Upper lobe of left lung (tissue), 6 donors: Measurements from ENCODE around the gene ZDHHC9. TPM values are rescaled to one million over a fixed set of nuclear protein-coding genes. Genes with fewer than 3 reads are reported as not detected.

ENCODE experiments used
- ATAC-seq, 2 donors: fragments of 200-7000 bp; cut with Tn5 transposase; one replicate each; pipeline ENCODE4 v1.9.1; 2022; ENCODE audit warnings: mild to moderate bottlenecking in 2 of 2, moderate library complexity in 2 of 2; ENCODE audit not compliant: low FRiP score in 2 of 2
- DNase-seq, 2 donors: peaks; one replicate each; pipeline ENCODE4 v3.0.0-alpha.2; 2019 to 2020
- H3K27ac ChIP-seq, 4 donors: fragments of 200-600 bp; sonication (generic); one replicate each; pipeline ENCODE4 v1.5.1; 2016 to 2019
- H3K27me3 ChIP-seq, 4 donors: fragments of 200-600 bp; sonication (generic); one replicate each; pipeline ENCODE4 v1.5.1; 2017 to 2019
- H3K36me3 ChIP-seq, 4 donors: fragments of 200-600 bp; sonication (generic); one replicate each; pipeline ENCODE4 v1.5.1; 2016 to 2019
- H3K4me1 ChIP-seq, 4 donors: fragments of 200-600 bp; sonication (generic); one replicate each; pipeline ENCODE4 v1.5.1; 2018 to 2019
- H3K4me3 ChIP-seq, 4 donors: fragments of 200-600 bp; sonication (generic); one replicate each; pipeline ENCODE4 v1.5.1; 2017 to 2019; ENCODE audit warnings: mild to moderate bottlenecking in 2 of 4, moderate library complexity in 1 of 4
- H3K9me3 ChIP-seq, 4 donors: fragments of 200-600 bp; sonication (generic); one replicate each; pipeline ENCODE4 v1.5.1; 2018 to 2019
- EP300 ChIP-seq, 4 donors: sonication (generic); formaldehyde crosslinking; IDR thresholded peaks; one replicate each; pipeline ENCODE4 v1.5.1; 2017; ENCODE audit warnings: antibody characterized with exemption in 4 of 4, control low read depth in 2 of 4
- POLR2A ChIP-seq, 4 donors: fragments of 450-650 bp; IDR thresholded peaks; one replicate each; pipeline ENCODE4 v1.5.1; 2016 to 2017; ENCODE audit warnings: antibody characterized with exemption in 4 of 4, mild to moderate bottlenecking in 2 of 4
- POLR2AphosphoS5 ChIP-seq, 2 donors: sonication (generic); formaldehyde crosslinking; IDR thresholded peaks; one replicate each; pipeline ENCODE4 v1.5.1; 2017; ENCODE audit warnings: antibody characterized with exemption in 2 of 2
- WGBS, 2 donors: methylation state at CpG; one replicate each; pipeline ENCODE4 v1.1.5; 2017 to 2018; 5-methylcytosine and 5-hydroxymethylcytosine counted together
- total RNA-seq, 6 donors: library from RNA; depleted of rRNA in 4 of 6; stranded (reverse); fragments of >200 nt in 4 of 6; gene quantifications; one replicate each; pipeline versions ENCODE4 v1.1.0 to v1.2.1, GENCODE V29; 2016 to 2021
- TF ChIP-seq, protein P1 (sequence below), 6 experiments: fragments of 450-650 bp in 4 of 6; fragments of 200-600 bp in 2 of 6; sonication (generic) in 2 of 6; IDR thresholded peaks; one replicate each; pipeline ENCODE4 v1.5.1; 2016 to 2019; ENCODE audit warnings: antibody characterized with exemption in 6 of 6
- donor health status: DM: no; HTN: no; CAD: no; lungs with moderate emphysema.
- donor health status: DM: no; HTN: yes; CAD: no; lungs with severe emphysema.

ZDHHC9 gene
- total RNA-seq, 6 donors from 2014 or later, result 16.8 to 67.8 (median 41.7) TPM

DNA sequence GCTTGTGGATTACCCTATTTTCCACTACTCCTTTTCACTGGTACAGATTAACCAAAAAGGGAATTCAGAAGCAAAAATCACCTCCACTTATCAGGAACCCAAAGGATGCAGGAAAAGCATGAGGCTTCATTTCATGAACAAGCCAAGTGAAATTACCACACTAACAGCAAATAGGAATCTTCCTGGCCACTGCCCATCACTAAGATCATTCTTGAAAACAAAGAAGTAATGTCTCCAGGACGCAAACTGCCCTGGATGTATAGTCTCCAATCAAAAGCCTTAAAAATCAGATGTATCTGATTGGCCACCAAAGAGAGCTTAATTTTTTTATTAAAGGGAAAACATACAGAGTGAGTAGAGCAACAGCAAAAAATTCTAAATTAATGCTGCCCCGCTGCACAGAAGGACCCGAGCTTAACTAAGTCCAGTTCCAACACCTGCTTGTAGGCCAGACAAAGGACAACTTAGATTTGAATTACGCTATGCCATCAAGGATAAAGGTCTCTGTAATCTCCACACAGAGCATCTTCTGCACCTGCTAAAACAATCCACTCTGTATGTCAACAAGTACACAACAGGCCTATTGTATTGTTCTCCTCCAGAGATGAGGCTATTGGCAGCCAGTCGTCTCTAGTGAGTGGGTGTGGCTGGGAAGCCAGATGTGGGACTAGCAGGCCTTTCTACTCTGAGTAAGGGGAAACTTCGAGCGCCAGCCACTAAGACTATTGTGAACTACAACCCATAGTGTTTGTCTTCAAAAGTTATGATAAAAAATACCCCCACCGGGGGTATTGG, 12.4 kb downstream of the ZDHHC9 start:
- peaks cover 0 to 8% (median 2%) of the 10 kb centered on the region in 4 donors for H3K36me3 ChIP-seq
- no peak overlapping the region for H3K4me3 ChIP-seq
- H3K27me3 ChIP-seq, result no peaks in the 10 kb centered on the region
- TF ChIP-seq EP300 (IDR thresholded peaks at IDR 0.05), result no peak
- no peak for TF ChIP-seq POLR2AphosphoS5 (IDR thresholded peaks at IDR 0.05)
- TF ChIP-seq, protein P1, sequence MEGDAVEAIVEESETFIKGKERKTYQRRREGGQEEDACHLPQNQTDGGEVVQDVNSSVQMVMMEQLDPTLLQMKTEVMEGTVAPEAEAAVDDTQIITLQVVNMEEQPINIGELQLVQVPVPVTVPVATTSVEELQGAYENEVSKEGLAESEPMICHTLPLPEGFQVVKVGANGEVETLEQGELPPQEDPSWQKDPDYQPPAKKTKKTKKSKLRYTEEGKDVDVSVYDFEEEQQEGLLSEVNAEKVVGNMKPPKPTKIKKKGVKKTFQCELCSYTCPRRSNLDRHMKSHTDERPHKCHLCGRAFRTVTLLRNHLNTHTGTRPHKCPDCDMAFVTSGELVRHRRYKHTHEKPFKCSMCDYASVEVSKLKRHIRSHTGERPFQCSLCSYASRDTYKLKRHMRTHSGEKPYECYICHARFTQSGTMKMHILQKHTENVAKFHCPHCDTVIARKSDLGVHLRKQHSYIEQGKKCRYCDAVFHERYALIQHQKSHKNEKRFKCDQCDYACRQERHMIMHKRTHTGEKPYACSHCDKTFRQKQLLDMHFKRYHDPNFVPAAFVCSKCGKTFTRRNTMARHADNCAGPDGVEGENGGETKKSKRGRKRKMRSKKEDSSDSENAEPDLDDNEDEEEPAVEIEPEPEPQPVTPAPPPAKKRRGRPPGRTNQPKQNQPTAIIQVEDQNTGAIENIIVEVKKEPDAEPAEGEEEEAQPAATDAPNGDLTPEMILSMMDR (IDR thresholded peaks at IDR 0.05), result no peak
- no peaks in the 10 kb centered on the region for H3K9me3 ChIP-seq
- peak in 1 of 2 donors; percentile 66 for ATAC-seq
- no peaks in the 10 kb centered on the region for H3K4me1 ChIP-seq
- no peak for DNase-seq
- WGBS, 2 donors, result 82 to 90% methylated on average over 8 of the region's 8 CpGs
- no peak overlapping the region for H3K27ac ChIP-seq

GRCh38 chrX:129830494-129830893, 13.2 kb downstream of the ZDHHC9 start:
- no peak overlapping the region for H3K27ac ChIP-seq
- ATAC-seq (no peak), DNase-seq (no peak)
- WGBS, 2 donors, result 58 to 59% methylated on average over 4 of the region's 4 CpGs
- no peaks in the 10 kb centered on the region for H3K4me1 ChIP-seq
- TF ChIP-seq EP300 (IDR thresholded peaks at IDR 0.05), result no peak
- no peak for TF ChIP-seq POLR2AphosphoS5 (IDR thresholded peaks at IDR 0.05)
- no peaks in the 10 kb centered on the region for H3K27me3 ChIP-seq
- H3K9me3 ChIP-seq, result no peaks in the 10 kb centered on the region
- no peak overlapping the region for H3K4me3 ChIP-seq
- peaks cover 0 to 8% (median 2%) of the 10 kb centered on the region in 4 donors for H3K36me3 ChIP-seq

GRCh38 chrX:129825746-129826505, 17.8 kb downstream of the ZDHHC9 start:
- Histone ChIP-seq H3K4me3 (no peak overlapping the region), H3K27me3 (no peaks in the 10 kb centered on the region), H3K4me1 (no peaks in the 10 kb centered on the region), H3K27ac (peak overlapping the region in 1 of 4 donors; percentile 11), H3K36me3 (peaks cover 0 to 13% (median 2%) of the 10 kb centered on the region in 4 donors), H3K9me3 (no peaks in the 10 kb centered on the region)
- WGBS, 2 donors, result 62 to 63% methylated on average over 3 to 4 of the region's 4 CpGs
- TF ChIP-seq EP300 (IDR thresholded peaks at IDR 0.05), result no peak
- no peak for TF ChIP-seq POLR2AphosphoS5 (IDR thresholded peaks at IDR 0.05)
- no peak for TF ChIP-seq POLR2A (IDR thresholded peaks at IDR 0.05)
- TF ChIP-seq, protein P1 (IDR thresholded peaks at IDR 0.05), result no peak
- DNase-seq, result no peak
- no peak for ATAC-seq

DNA sequence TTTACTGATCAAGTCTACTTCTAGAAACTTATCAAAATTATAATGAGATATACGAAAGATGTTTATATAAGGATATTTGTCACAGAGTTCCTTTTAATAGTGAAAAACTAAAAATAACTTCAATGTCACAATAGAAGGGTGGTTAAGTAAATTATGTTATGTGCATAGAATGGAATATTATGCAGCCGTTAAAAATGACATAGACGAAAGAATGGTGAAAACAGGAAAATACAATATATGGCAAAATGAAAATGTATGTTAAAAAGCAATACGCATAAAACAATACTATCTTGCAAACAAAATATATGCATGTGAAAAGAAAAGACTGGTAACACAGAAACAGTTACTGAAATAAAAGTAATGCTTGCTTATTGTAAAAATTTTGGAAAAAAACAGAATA, 19.1 kb downstream of the ZDHHC9 start:
- no peak for ATAC-seq
- Histone ChIP-seq H3K27me3 (no peaks in the 10 kb centered on the region), H3K27ac (no peak overlapping the region), H3K9me3 (no peaks in the 10 kb centered on the region), H3K4me1 (no peaks in the 10 kb centered on the region), H3K4me3 (no peak overlapping the region), H3K36me3 (peaks cover 0 to 13% (median 2%) of the 10 kb centered on the region in 4 donors)
- 93 to 96% methylated on average over 4 of the region's 4 CpGs for WGBS, 2 donors
- TF ChIP-seq POLR2AphosphoS5 (IDR thresholded peaks at IDR 0.05) (no peak), EP300 (IDR thresholded peaks at IDR 0.05) (no peak), POLR2A (IDR thresholded peaks at IDR 0.05) (no peak)
- TF ChIP-seq, protein P1 (IDR thresholded peaks at IDR 0.05), result no peak
- no peak for DNase-seq

DNA sequence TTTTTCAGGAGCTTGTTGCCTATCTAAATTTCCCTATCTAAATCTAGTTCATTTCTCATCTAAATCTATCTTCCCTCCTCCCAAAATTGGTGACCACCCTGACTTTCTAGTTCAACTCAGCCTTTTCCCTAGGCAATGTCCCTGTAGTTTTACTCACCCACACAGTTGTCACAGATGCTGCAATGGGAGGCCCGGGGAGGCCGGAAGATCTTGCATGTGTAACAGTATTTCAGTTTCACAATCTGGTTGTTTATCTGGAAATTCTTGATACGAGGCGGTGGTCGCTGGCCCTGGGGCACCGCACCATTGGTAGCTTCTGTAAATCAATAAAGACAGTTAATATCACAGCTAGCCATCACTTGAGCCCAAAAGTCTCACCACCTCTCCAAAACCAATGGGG, 20.2 kb downstream of the ZDHHC9 start:
- TF ChIP-seq EP300 (IDR thresholded peaks at IDR 0.05), result no peak
- no peak overlapping the region for H3K27ac ChIP-seq
- no peaks in the 10 kb centered on the region for H3K4me1 ChIP-seq
- no peak overlapping the region for H3K4me3 ChIP-seq
- H3K36me3 ChIP-seq, result peaks cover 0 to 9% (median 2%) of the 10 kb centered on the region in 4 donors
- no peak for ATAC-seq
- H3K9me3 ChIP-seq, result no peaks in the 10 kb centered on the region
- 80 to 86% methylated on average over 2 to 6 of the region's 6 CpGs for WGBS, 2 donors
- DNase-seq, result no peak
- H3K27me3 ChIP-seq, result no peaks in the 10 kb centered on the region
